Stimulated activated CD4-positive, alpha-beta T cell treated with anti-CD3 and anti-CD28 coated beads, TNF-alpha, amount 100 ng/mL, for 48 hours (primary cell): ENCODE data around the gene UQCRH.
"Not testable (repeated sequence)": the region's sequence is repeated elsewhere in the genome, so short reads cannot be mapped to it uniquely, and the experiment has no call there.

Source experiments
- DNase-seq, 3 donors: peaks; one replicate each; pipeline ENCODE4 v3.0.0-alpha.2; 2020; ENCODE audit warnings: low read depth in 3 of 3

UQCRH gene

DNA sequence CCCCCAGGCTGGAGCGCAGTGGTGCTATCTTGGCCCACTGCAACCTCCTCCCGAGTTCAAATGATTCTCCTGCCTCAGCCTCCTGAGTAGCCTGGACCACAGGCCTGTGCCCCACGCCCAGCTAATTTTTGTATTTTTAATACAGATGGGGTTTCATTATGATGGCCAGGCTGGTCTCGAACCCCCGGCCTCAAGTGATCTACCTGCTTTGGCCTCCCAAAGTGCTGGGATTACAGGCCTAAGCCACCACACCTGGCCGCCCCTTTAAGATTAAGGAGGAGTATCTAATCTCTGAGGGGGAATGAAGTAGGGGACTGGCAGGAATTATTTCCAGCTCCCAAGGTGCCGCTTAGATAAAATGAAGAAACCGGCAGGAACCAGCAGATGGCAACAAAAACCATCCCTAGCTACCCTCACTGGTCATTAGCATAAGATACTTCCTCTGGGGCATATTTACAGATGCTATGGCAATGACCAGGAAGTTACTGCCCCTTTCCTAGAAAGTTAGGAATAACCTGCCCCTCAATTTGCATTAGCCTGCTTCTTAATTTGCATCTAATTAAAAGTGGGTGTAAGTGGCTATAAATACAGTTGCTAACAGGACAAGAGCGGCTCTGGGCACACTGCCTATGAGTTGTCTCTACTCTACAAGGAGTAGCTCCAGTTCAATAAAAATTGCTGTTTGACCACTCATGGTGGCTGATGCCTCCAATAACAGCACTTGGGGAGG is 30.0 kb downstream of the UQCRH start:
- DNase-seq: no peak

DNA sequence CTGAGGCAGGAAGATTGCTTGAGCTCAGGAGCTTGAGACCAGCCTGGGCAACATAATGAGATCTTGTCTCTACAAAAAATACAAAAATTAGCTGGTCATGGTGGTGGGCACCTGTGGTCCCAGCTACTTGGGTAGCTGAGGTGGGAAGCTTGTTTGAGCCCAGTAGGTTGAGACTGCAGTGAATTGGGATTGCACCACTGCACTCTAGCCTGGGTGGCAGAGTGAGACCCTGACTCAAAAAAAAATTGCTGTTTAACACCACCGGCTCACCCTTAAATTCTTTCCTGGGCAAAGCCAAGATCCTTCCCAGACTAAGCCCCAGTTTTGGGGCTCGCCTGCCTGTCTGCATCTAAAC is 30.5 kb downstream of the UQCRH start:
- no peak for DNase-seq

DNA sequence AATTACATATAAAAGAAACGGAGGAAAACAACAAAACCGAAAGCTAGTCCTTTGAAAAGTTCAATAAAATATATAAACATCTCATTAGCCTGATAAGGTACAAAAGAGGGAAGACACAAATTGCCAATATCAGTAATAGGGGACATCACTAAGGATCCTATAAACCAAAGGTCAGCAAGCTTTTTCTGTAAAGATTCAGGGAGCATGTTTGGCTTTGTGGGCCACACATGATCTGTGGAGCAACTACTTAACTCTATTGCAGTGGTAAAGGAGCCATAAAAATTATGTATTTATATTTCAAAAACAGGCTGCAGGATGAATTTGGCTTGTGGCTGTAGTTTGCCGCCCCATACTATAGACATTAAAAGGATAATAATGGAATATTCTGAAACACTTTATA is 31.6 kb downstream of the UQCRH start:
- DNase-seq: no peak

DNA sequence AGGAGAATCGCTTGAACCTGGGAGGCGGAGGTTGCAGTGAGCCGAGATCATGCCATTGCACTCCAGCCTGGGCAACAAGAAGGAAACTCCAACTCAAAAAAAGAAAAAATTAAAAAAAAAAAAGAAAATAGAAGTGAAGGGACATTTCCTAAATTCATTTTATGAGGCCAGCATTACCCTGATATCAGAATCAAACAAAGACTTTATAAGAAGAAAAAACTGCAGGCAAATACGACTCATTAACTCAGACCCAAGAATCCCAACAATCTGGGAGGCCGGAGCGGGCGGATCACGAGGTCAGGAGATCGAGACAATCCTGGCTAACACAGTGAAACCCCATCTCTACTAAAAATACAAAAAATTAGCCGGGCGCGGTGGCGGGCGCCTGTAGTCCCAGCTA is 33.9 kb downstream of the UQCRH start:
- not testable (repeated sequence) for DNase-seq

DNA sequence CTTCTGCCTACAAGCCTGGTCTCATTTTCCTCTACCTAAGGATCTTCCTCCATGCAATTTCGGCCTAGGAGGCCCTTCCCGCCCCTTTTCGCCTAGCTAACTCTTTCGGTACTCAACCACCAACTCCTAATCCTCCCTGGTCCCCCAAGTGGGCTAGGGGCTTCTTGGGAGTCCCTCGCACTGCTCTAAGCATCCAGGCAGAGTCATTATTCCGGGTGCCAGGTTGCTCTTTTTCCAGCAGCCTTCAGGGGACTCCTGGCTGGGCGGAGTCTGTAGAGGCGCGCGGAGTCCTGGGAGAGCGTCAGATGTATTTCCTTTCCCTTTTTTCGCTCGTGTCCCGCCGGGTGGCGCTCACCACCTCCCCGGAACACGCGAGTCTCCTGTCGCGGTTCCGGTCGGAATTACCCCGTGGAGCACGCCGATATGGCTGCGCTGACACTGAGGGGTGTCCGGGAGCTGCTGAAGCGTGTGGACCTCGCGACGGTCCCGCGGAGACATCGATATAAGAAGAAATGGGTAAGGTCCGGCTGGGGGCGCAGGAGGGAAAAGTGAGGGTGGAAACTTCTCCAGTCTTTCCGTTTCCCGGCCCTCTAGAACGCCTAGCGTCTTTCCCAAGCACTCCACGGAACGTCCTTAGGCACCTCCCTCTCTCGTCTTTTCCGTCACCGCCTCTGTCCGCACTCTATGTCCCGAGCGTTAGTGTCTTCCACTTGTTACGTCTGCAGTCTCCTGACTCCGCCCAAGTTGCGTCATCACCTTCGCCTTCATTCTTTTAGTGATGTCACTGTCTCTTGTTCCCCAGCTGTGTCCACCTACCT is 37.1 kb downstream of the UQCRH start, which contains the start of gene NSUN4:
Gene NSUN4, plus strand, starts transcription at position 404 of the 818 bp plus-strand sequence. Its CDS starts 20 bp downstream, at position 424.
- peak; percentile 77 to 78 (median 78) for DNase-seq

DNA sequence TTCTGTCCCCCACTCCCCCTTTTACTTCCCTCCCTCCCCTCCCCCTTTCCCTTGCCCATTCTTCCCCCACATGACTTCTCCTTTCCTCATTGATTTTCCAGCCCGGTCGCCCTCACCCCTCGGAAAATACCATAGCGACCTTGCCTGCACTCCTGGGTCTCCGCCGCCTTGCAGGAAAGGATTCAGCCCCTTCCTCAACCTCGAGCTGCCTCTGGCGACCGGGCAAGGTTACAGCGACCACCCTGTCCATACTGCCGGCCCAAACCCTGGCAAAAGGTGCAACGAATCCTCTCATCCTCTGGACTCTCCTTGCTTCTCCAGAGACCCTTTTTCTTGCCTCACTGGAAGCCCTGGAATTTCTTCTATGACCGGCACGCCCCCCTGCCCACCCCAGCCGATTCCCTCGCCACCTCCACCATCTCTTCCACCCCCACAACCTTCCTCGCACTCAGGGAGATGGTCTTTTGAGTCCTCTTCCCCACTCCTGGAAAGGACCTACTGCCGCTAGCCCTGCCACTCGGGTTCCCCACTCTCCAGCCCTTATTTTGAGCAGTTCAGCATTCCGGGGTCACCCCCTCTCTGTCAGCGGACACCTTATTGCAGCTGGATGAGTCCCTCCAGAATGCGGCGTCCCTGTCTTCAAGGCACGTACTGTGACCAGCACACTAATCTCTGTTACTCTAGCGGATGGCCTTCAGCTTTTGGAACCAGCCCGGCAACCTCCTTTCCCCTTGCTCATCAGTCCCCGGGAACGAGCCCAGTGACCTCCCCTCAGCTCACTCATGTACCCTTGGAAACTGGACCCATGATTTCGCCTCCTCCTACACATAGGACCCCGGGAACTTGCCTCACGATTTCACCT is 38.0 kb downstream of the UQCRH start:
- no peak for DNase-seq

DNA sequence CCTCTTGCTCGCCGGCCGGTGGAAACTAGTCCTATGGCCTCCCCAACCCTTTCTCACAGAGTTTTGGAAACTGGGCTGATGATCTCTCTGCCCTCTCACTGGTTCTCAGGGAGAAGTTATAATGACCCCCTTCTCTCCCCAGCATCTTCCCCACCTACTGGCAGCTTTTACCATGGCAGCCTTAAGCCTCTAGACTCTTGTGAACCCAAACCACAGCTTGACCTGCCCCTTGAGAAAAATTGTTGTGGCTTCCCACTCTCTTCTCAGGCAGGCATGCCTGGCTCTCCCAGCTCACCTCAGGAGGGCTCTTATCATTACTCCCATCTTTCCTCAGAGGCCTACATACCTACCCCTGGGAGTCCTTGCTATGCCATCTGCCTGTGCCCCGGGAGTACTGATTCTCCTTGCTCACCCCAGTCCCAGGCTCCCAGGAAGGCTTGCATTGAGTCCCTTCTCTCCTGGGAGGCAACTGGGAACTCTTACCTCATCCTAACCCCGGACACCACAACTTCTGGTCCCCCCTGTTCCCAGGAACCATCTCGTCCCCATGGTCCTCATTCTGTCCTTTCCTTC is 38.7 kb downstream of the UQCRH start:
- DNase-seq: no peak

DNA sequence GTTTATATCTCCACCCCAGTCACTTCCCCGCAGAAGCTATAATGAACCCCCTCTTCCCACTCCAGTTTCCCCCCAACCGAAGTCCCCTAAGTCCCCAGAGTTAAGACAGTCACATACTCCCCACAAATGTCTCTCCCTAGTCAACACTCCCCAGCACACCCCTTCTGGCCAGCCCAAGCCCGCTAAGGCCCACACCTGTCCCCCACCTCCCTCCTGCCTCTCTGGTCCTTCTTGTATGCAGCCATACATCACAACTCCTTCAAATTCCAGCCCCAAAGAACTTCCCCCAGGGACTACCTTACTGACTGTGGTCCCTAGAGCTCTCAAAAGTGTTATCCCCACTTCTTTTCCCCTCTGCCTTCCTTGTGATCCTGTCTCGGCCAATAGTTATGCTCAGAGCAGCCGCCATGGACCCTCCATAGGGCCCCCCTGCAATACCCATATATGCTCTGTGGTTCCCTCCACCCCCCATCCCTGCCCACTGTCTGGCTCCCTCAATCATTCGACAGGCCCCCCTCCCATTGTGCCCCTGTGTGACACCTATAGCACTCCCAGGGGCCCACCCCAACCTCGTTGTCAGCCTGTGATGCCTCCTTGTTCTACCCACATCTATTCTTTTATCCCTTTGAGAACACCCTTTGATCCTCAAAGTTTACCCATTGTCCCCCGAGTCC is 39.3 kb downstream of the UQCRH start:
- DNase-seq: no peak

DNA sequence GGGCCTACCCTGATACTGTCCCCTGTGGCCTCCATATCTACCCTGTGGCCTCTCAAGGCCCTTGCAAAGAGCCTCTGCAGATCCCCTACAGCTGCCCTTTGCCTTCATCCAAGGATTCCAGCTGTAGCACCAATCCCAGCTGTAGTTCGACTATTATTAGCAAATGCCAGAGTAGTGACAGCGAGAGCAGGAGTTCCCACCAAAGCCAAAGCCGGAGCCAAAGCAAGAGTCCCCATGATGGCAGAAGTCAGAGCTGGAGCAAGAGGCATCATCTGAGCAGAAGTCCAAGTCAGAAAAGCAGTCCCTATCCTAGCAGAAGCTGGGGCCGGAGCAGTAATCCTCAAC is 39.8 kb downstream of the UQCRH start:
- no peak for DNase-seq

DNA sequence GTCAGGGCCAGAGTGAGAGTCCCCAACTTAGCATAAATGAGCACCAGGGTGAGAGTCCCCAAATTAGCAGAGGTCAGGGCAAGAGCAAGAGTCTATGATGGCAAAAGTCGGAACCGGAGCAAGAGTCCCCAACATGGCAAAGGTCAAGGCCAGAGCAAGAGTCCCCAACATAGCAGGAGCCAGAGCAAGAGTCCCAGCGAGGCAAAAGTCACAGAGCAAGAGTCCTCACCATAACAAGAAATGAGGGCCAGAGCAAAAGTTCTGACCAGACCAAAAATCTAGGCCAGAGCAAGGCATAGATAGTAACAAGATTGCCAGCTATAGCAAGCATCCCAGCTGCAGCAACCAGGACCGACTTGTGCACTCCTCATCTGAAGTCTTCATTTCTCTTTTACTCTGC is 40.2 kb downstream of the UQCRH start:
- no peak for DNase-seq

DNA sequence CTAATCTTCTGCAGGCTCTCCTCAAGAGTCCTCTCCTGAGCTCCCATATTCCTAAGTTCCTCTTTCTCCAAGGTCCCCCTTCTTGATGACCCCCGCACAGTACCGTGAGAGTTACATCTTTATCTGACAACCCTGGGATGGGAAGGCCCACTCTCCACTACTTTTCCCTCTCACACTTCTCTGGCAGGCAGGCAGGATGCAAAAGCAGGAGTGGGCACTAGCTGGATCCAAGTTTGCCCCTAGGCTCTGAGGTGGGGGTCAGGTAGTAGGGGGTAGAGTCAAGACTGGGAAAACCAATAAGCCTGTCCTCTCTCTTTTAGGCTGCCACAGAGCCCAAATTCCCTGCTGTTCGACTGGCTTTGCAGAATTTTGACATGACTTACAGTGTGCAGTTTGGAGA is 41.0 kb downstream of the UQCRH start:
- DNase-seq: no peak

DNA sequence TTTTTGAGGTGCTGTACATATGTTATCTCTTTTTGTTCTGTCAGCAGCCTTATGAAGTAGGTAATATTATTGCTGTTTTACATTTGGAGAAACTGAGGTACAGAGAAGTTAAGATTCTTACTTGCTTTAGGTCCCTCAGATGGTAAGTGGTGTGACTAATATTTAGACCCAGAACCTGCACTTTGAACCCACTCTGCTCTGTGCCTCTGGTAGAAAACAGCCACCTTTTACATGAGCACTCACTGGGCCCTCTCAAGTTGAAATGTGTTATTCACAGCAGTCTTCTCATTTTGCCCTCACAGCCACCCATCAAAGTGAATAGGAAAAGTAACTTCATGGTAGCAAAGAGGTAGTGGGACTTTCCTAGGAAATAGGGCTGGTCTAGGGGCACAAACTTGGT is 41.8 kb downstream of the UQCRH start:
- no peak for DNase-seq

DNA sequence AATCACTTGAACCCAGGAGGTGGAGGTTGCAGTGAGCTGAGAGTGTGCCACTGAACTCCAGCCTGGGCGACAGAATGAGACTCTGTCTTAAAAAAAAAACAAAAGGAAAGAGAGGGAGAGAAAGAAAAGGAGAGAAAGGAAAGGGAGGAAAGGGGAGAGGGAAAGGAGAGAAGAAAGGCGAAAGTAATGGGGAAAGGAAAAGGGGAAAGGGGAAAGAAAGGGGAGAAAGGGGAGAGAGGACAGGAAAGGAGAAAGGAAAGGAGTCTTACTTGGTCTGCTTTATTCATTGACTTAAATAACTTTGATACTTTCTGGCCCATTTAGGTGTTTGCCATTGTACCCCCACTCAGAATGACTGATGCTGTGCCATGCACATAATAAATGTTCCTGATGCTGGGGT is 48.9 kb downstream of the UQCRH start:
- no peak for DNase-seq

DNA sequence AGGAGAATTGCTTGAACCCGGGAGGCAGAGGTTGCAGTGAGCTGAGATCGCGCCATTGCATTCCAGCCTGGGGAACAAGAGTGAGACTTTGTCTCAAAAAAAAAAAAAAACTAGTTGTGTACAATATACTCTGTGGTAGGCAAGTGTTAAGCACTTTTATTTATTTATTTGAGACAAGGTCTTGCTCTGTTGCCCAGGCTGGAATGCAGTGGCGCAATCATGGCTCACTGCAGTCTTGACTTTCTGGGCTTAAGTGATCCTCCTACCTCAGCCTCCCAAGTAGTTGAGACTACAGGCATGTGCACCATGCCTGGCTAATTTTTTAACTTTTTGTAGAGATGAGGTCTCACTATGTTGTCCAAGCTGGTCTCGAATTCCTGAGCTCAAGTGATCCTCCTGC is 52.4 kb downstream of the UQCRH start:
- DNase-seq: not testable (repeated sequence)

DNA sequence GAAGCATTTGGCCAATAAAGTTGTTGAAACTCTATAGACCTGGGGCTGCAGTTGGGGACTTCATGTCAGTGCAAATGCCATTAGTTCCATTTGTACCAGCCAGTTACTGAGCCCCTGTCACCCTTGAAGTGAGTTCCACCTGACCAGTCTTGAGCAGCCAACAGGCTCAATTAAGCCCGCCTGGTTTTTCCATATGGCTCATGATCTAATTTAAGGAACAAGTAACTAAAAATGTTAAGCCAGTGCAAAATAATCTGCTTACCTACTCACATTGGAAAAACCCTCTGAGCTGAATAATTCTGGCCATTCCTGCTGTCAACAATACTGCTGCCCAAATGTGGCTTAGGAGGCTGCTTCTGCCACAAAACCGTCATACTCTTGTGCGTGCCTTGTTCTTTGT is 58.7 kb downstream of the UQCRH start:
- DNase-seq: no peak

DNA sequence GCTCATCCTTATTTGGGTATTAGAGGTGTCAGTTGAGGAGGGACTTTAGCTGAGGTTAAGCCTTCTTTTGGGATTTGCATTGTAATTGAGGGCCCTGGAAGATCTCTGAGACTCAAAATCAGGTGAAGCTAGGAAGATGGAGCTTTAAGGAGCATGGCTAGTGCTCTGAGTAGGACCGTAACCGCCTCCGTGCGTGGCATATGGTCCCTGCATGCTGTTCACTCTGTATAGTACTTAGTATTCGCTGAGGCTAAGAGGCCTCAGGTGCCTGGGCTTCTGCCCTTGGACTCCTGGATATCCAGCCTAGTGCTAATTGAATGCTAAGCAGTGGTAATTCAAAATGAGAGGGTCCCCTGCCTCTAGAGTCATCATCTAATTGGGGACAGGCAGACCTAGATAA is 59.6 kb downstream of the UQCRH start:
- no peak for DNase-seq

DNA sequence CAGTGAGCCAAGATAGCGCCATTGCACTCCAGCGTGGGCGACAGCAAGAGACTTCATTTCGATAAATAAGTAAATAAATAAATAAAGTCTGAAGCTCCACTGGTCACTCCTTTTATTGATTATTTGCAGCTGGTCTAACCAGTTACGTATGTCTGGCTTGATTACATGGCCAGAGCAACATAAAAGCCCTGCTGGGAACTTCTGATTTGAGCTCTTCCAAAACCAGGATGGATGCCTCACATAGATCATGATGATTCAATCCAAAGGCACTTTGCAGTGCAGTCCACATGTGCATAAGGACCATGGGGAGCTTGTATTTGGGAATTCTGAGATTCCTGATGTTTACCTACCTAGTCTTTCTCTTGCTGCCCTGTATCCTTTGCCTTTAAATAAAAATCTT is 61.1 kb downstream of the UQCRH start:
- no peak for DNase-seq

DNA sequence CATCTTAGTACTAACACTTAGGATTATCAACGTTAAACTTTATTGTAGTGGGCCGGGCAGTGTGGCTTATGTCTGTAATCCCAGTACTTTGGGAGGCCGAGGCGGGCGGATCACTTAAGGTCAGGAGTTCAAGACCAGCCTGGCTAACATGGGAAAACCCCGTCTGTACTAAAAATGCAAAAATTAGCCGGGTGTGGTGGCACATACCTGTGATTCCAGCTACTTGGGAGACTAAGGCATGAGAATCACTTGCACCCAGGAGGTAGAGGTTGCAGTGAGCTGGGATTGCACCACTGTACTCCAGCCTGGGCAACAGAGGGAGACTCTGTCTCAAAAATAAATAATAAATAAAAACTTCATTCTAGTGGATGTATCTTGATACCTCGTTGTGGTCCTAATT is 62.3 kb downstream of the UQCRH start:
- not testable (repeated sequence) for DNase-seq
